GM18909 (cell line): Measurements from ENCODE around the gene TNXB.
"Not testable (repeated sequence)": the region's sequence is repeated elsewhere in the genome, so short reads cannot be mapped to it uniquely, and the experiment has no call there.

Experiments used
- ATAC-seq: cut with Tn5 transposase; IDR thresholded peaks from one replicate; pipeline ENCODE4 v1.9.1; 2021; ENCODE audit warnings: mild to moderate bottlenecking; ENCODE audit not compliant: unreplicated experiment, poor library complexity

TNXB gene

DNA sequence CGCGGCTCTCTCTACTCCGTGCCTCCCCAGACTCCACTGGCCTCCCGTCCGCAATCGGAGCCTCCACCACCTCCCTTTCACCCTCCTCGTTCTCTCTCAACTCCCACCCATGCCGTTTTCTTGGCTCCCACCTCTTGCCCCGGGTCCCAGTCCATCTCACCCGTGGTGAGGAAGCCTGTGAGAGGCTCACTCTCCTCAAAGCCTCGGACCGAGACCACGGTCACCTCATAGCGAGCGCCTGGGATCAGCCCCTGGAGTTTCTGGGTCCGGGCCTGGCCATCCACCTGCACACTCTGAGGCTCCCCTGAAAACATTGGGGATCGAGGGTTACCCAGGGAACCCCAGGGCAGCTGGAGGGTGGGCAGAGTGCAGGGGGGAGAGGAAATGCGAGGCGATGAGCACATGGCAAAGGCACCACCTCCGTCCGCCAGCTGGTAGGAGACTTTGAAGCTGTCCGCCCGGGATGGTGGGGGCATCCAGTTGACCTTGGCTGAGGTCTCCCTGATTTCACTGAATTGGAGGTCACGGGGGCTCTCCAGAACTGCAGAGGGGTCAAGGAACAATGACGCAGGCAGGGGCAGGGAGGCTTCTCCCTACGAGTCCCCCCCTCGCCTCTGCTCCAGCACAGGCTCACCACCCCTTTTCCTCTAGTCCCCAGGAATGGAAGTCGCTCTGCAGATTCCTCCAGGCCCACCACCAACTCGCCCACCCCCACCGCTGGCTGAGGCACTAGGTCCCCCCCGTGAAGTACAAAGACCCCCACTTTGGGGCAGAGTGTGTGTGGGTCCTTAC is 65.4 kb downstream of the TNXB start:
- not testable (repeated sequence) for ATAC-seq

DNA sequence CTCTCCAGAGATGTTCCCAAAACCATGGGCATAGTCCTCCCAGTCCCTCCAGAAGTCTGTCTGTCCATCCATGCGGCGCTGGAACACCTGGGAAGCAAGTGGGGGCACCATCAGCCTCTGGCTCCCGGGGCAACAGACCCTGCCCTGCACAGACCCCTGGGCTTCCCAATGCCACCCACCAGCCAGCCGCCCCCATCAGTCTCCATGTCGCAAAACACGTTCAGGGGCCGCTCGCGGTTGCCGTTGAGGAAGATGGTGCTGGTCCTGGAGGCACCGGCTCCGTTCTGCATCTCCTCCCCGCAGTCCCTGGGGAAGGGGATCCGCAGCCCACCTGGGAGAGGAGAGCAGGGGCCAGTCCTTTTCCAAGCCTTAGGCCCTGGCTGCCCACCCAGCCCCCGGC is 66.9 kb downstream of the TNXB start:
- not testable (repeated sequence) for ATAC-seq

DNA sequence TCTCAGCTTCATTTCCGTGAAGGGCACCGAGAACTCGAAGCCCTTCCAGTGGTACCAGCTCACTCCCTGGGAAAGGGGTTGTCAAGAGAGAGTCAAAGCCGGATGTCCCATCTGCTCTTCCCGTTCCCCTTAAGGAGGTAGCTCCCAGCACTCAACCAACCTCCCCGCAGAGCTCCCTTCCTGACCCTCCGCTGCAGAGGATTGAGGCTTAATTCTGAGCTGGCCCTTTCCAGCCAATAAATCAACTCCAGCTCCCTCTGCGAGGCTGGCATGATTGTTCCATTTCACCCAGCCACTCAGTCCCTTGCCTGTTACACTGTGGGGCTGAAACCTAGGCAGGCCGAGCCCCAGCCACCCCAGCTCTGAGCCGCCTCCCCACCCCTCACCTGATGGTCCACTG is 67.8 kb downstream of the TNXB start:
- ATAC-seq, result not testable (repeated sequence)

DNA sequence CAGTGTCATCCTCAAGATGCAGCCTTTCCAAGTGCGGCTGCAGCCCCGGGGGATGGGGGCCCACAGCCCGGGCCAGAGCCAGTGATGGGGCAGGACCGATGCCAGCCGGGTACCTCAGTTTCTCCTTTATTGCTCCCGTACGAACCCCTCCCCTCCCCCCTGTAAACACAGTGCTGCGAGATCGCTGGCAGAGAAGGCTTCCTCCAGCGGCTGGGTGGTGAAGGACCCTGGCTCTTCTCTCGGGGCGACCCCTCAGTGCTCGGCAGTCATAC is 68.2 kb downstream of the TNXB start:
- not testable (repeated sequence) for ATAC-seq

DNA sequence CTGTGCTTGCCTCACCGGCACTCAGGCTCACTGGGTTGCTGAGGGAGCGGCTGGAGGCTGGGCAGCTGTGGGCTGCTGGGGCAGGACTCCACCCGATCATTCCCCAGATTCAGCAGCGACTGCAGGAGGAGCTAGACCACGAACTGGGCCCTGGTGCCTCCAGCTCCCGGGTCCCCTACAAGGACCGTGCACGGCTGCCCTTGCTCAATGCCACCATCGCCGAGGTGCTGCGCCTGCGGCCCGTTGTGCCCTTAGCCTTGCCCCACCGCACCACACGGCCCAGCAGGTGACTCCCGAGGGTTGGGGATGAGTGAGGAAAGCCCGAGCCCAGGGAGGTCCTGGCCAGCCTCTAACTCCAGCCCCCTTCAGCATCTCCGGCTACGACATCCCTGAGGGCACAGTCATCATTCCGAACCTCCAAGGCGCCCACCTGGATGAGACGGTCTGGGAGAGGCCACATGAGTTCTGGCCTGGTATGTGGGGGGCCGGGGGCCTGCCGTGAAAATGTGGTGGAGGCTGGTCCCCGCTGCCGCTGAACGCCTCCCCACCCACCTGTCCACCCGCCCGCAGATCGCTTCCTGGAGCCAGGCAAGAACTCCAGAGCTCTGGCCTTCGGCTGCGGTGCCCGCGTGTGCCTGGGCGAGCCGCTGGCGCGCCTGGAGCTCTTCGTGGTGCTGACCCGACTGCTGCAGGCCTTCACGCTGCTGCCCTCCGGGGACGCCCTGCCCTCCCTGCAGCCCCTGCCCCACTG is 68.7 kb downstream of the TNXB start:
- ATAC-seq, result not testable (repeated sequence)

DNA sequence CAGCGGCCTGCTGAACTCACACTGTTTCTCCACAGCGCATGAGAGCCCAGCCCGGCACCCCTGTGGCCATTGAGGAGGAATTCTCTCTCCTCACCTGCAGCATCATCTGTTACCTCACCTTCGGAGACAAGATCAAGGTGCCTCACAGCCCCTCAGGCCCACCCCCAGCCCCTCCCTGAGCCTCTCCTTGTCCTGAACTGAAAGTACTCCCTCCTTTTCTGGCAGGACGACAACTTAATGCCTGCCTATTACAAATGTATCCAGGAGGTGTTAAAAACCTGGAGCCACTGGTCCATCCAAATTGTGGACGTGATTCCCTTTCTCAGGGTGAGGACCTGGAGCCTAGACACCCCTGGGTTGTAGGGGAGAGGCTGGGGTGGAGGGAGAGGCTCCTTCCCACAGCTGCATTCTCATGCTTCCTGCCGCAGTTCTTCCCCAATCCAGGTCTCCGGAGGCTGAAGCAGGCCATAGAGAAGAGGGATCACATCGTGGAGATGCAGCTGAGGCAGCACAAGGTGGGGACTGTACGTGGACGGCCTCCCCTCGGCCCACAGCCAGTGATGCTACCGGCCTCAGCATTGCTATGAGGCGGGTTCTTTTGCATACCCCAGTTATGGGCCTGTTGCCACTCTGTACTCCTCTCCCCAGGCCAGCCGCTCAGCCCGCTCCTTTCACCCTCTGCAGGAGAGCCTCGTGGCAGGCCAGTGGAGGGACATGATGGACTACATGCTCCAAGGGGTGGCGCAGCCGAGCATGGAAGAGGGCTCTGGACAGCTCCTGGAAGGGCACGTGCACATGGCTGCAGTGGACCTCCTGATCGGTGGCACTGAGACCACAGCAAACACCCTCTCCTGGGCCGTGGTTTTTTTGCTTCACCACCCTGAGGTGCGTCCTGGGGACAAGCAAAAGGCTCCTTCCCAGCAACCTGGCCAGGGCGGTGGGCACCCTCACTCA is 69.5 kb downstream of the TNXB start:
- ATAC-seq, result not testable (repeated sequence)

DNA sequence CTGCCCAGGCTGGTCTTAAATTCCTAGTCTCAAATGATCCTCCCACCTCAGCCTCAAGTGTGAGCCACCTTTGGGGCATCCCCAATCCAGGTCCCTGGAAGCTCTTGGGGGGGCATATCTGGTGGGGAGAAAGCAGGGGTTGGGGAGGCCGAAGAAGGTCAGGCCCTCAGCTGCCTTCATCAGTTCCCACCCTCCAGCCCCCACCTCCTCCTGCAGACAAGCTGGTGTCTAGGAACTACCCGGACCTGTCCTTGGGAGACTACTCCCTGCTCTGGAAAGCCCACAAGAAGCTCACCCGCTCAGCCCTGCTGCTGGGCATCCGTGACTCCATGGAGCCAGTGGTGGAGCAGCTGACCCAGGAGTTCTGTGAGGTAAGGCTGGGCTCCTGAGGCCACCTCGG is 70.3 kb downstream of the TNXB start:
- not testable (repeated sequence) for ATAC-seq

DNA sequence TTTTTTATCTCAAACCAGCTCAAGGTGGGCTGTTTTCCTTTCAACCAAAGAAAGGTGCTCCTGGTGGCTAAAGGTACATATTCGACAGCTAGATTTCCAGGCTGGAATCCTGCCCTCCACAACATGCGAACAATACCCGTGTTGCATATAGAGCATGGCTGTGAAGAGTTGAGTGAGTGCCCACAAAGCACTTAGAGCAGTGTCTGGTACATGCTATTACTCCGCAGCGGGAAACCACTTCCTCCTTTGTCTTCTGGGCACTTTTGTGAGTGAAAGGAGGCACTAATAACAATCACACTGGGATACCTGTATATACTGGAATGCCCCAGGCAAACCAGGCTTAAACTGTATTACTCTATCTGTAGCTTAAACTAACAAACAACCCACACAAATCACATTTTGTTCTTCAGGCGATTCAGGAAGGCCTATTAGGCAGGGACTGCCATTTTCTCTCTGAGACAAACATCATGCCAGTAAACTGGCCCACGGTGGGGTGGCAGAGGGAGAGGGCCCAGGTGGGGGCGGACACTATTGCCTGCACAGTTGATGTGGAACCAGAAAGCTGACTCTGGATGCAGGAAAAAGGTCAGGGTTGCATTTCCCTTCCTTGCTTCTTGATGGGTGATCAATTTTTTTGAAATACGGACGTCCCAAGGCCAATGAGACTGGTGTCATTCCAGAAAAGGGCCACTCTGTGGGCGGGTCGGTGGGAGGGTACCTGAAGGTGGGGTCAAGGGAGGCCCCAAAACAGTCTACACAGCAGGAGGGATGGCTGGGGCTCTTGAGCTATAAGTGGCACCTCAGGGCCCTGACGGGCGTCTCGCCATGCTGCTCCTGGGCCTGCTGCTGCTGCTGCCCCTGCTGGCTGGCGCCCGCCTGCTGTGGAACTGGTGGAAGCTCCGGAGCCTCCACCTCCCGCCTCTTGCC is 71.3 kb downstream of the TNXB start, which contains the start of gene CYP21A2:
CYP21A2 (plus strand) TSS at position 818 of the 927 bp plus-strand sequence; CDS start at position 826, 8 bp downstream.
- not testable (repeated sequence) for ATAC-seq

DNA sequence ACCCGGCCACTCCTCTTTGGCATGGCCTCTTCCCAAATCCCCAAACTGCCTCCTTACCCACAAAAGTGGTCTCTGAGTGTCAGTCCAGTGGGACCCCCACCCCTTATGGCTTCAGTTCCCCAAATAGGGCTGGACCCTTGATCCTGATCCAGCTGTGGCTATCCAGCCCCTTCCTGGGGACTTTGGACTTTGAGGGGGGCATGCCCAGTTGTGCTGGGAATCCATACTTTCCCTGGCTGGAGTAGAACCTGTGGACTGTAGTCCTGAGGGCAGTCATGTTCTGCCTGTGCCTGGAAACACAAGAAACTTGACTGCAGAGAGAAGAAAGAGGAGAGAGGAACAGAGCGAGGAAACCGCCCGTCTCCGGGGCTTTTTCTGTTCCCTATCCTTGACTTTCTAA is 72.0 kb downstream of the TNXB start:
- ATAC-seq, result not testable (repeated sequence)

DNA sequence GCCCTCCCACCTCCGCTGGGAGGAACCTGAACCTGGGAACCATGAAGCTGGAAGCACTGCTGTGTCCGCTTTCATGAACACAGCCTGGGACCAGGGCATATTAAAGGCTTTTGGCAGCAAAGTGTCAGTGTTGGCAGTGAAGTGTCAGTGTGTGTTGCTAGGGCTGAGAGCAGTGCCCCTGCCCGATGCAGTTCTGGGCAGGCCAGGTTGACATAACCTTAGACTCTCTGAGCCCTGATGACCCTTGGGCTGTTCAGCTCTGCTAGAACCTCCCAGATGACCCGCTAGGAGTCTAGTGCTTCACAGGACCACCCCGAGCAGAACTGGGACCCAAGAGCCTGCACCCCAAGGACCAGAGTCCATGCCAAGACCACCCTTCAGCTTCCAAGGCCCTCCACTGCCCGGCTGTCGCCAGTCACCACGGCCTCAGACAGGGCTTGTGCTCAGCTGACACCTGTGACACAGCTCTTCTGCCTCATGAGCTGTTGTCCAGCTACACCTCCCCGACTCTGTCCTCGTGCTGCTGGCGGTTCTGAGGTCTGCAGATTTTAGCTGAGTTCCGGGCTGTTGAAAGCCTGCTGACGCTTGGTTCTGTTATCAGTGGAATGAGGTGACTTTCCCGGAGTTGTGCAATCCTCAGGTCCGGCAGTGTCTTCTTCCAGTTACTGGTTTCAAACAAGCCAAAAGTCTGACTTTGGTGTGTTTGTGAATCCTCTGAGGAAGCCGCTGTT is 73.7 kb downstream of the TNXB start:
- not testable (repeated sequence) for ATAC-seq

DNA sequence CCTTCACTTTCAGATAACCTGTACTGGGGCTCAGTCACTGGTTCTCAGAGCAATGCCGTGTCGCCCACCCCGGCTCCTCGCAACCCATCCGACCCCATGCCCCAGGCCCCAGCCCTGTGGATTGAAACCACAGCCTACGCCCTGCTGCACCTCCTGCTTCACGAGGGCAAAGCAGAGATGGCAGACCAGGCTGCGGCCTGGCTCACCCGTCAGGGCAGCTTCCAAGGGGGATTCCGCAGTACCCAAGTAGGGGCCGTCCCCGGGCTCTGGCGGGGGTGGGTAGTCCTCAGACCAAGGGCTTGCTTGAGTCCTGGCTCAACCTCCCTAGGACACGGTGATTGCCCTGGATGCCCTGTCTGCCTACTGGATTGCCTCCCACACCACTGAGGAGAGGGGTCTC is 79.6 kb downstream of the TNXB start:
- ATAC-seq, result not testable (repeated sequence)

DNA sequence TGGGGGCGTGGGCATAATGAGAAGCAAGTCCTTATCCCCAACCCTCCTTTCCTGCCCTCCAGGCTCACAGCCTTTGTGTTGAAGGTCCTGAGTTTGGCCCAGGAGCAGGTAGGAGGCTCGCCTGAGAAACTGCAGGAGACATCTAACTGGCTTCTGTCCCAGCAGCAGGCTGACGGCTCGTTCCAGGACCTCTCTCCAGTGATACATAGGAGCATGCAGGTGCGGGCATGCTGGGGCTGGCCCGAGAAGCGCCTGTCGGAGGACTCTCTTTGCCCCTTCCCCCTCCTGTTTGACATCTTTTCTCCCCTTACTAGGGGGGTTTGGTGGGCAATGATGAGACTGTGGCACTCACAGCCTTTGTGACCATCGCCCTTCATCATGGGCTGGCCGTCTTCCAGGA is 80.5 kb downstream of the TNXB start:
- ATAC-seq, result not testable (repeated sequence)

DNA sequence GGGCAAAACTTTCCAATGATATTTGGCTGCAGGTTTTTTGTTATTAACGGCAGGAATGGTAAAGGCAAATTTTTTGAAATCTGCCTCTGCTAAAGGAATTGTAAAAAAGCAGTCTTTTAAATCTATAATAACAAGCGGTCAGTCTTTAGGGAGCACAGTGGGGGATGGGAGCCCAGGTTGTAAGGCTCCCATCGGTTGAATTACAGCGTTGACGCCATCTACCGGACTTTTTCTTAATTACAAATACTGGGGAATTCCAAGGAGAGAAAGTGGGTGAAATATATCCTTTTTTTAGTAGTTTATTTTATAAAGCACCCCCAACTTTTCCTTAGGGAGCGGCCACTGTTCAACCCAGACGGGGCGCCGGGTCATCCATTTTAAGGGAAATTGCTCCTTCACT is 87.0 kb downstream of the TNXB start:
- ATAC-seq, result not testable (repeated sequence)

DNA sequence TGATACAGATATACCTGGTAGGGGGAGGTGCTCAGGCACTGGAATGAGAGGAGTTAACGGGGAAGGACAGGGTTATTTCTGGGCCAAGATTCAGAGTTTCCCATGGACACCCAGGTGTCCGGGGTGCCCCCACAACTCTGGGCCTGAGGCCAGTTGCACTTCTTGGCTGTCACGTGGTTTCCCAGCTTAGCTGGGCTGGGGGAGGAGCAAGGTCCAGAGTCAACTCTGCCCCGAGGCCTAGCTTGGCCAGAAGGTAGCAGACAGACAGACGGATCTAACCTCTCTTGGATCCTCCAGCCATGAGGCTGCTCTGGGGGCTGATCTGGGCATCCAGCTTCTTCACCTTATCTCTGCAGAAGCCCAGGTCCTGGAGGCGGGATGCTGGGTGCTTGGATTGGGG is 94.6 kb downstream of the TNXB start, which contains the start of gene C4B:
C4B (plus strand) TSS at position 249 of the 400 bp plus-strand sequence; CDS start at position 300, 51 bp downstream.
- not testable (repeated sequence) for ATAC-seq

DNA sequence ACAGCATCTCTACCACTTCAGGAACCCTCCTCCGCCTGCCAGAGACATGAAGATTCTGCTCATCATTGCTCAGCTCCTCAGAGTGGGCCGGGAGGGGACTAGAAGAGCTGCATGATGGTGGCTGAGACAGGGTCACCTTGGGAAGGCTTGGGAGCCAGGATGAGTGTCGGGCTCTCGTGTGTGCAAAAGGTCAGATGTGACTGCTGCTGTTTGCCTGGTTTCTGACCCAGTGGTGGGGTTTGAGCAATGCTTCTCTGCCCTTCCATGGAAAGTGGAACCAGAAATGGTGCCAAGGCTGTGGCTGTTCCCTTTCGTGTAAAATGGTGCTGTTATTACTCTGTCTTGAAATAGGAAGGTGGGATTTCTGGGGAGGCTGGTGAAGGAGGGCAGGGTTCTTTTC is 95.4 kb downstream of the TNXB start:
- ATAC-seq, result not testable (repeated sequence)

DNA sequence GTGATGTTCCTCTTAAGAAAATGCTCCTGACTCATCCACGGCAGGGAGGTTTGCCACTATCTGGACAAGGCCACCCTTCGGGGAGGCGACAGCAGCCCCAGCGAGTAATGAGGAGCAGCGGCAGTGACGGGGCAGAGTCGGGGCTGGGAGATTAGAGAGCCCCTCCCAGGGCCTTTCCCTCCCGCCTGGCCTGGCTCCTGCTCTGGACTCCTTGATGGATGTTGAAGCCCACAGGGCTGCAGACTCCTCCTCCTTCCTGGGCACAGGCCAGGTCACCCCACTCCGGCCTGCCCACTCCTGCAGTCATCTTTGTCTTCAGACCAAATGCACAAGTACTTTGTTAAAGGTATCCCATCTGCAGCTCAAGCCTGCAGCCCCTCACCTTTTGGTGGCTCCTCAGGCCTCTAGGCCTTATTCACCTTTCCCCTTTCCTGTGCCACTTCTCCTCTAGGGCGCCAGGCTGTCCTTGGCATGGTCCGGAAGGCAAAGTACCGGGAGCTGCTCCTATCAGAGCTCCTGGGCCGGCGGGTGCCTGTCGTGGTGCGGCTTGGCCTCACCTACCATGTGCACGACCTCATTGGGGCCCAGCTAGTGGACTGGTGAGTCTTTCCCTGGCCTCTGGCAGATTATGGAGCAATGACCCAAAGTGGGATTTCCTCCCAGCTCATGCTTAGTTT is 96.1 kb downstream of the TNXB start:
- not testable (repeated sequence) for ATAC-seq

DNA sequence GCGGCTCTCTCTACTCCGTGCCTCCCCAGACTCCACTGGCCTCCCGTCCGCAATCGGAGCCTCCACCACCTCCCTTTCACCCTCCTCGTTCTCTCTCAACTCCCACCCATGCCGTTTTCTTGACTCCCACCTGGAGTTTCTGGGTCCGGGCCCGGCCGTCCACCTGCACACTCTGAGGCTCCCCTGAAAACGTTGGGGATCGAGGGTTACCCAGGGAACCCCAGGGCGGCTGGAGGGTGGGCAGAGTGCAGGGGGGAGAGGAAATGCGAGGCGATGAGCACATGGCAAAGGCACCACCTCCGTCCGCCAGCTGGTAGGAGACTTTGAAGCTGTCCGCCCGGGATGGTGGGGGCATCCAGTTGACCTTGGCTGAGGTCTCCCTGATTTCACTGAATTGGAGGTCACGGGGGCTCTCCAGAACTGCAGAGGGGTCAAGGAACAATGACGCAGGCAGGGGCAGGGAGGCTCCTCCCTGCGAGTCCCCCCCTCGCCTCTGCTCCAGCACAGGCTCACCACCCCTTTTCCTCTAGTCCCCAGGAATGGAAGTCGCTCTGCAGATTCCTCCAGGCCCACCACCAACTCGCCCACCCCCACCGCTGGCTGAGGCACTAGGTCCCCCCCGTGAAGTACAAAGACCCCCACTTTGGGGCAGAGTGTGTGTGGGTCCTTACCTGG is 98.1 kb downstream of the TNXB start:
- ATAC-seq, result not testable (repeated sequence)

DNA sequence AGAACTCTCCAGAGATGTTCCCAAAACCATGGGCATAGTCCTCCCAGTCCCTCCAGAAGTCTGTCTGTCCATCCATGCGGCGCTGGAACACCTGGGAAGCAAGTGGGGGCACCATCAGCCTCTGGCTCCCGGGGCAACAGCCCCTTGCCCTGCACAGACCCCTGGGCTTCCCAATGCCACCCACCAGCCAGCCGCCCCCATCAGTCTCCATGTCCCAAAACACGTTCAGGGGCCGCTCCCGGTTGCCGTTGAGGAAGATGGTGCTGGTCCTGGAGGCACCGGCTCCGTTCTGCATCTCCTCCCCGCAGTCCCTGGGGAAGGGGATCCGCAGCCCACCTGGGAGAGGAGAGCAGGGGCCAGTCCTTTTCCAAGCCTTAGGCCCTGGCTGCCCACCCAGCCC is 99.6 kb downstream of the TNXB start:
- not testable (repeated sequence) for ATAC-seq
